Stimulated activated naive CD4-positive, alpha-beta T cell (primary cell): ENCODE measurements around the gene C12orf43.

ENCODE experiments used
- DNase-seq, 6 experiments: peaks; one replicate each; lab custom pipeline; 2025; lab: John Stamatoyannopoulos, UW

C12orf43 gene

DNA sequence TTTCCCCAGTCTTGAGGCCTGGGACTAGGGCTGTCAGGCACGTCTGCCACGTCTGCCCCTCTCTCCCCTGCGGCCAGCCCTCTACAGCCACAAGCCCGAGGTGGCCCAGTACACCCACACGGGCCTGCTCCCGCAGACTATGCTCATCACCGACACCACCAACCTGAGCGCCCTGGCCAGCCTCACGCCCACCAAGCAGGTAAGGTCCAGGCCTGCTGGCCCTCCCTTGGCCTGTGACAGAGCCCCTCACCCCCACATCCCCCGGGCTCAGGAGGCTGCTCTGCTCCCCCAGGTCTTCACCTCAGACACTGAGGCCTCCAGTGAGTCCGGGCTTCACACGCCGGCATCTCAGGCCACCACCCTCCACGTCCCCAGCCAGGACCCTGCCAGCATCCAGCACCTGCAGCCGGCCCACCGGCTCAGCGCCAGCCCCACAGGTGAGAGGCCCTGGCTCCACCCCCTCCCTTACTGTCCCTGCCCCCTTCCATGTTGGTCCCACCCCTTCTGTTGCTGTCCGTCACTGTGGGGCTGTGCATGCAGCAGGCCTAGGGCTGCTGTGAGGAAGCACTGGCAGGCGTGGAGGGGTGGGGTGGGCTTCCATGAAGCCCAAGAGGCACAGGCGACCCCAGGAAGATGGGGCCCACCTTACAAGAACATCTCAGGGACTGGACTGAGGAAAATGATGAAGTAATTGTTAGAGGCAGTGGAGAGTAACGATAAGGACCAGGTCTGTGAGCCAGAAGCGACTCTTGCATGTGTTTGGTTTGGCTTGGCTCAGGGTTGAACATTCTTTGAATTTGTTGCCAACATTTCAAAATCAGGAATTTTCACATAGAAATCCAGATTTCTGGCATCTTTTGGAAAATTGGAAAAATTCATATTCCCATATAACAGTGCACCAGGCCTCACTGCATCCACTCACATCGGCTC lies 16.8 kb downstream of the C12orf43 start:
- no peak for DNase-seq

DNA sequence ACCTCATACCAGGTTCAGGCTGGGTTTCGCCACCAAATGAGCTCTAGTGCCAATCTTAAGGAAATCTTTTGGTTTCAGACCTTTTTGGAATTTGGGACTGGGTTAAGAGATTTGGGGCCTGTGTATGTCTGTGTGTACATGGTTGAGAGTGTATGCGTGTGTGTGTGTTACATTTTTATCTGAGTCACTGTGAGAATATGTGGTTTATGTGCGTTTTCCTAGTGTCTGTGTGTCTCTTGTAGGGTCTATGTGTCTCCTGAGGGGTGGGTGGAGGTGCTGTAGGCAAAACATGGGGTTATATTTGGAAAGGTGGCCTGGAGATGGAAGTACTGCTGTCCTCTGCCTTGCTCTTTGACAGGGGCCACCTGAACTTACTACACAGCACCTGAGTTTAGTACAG lies 17.9 kb downstream of the C12orf43 start:
- DNase-seq = no peak

DNA sequence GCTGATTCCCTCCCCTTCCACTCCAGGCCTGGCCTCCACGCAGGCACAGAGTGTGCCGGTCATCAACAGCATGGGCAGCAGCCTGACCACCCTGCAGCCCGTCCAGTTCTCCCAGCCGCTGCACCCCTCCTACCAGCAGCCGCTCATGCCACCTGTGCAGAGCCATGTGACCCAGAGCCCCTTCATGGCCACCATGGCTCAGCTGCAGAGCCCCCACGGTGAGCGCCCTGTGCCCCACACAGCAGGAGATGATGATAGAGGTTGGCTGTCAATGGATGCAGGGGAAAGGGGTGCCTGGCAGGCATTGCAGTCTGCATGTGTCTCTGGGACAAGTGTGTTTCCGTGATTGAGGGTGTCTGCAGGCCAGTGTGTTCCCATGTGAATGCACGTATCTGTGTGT lies 18.8 kb downstream of the C12orf43 start:
- no peak for DNase-seq

DNA sequence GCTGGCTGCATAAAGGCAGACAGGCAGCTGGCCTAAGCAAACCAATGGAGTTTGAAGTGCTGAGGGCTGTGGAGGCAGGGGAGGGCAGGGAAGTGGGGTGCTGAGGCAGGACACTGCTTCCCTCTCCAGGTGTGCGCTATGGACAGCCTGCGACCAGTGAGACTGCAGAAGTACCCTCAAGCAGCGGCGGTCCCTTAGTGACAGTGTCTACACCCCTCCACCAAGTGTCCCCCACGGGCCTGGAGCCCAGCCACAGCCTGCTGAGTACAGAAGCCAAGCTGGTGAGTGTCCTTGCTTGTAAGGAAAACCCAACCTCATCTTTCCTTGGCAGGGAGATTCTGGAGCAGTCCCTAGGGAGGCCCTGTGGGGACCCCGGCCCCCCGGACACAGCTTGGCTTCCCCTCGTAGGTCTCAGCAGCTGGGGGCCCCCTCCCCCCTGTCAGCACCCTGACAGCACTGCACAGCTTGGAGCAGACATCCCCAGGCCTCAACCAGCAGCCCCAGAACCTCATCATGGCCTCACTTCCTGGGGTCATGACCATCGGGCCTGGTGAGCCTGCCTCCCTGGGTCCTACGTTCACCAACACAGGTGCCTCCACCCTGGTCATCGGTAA lies 20.0 kb downstream of the C12orf43 start:
- DNase-seq = no peak

DNA sequence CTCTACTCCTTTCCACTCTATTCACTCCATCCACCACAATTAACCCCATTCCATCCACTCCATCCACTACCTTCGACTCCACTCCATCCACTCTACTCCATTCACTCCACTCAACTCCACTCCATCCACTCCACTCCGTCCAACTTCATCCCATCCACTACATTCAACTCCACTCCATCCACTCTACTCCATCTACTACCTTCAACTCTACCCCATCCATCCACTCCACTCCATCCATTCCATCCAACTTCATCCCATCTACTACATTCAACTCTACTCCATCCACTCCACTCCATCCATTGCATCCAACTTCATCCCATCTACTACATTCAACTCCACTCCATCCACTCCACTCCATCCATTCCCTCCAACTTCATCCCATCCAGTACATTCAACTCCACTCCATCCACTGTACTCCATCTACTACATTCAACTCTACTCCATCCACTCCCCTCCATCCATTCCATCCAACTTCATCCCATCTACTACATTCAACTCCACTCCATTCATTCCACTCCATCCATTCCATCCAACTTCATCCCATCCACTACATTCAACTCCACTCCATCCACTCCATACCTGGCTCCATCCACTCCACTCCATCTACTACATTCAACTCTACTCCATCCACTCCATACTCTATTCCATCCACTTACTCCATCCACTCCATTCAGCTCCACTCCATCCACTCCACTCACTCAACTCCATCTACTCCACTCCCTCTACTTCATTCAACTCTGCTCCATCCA lies 21.5 kb downstream of the C12orf43 start:
- no peak for DNase-seq

DNA sequence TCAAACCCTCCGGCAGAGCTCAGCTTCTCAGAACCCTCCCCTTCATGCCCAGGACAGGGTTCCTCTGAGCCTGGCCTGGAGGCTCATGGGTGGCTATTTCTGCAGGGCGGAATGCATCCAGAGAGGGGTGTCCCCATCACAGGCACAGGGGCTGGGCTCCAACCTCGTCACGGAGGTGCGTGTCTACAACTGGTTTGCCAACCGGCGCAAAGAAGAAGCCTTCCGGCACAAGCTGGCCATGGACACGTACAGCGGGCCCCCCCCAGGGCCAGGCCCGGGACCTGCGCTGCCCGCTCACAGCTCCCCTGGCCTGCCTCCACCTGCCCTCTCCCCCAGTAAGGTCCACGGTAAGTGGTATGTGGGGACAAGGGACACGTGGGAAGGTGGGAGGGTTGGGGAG lies 22.2 kb downstream of the C12orf43 start:
- no peak for DNase-seq

DNA sequence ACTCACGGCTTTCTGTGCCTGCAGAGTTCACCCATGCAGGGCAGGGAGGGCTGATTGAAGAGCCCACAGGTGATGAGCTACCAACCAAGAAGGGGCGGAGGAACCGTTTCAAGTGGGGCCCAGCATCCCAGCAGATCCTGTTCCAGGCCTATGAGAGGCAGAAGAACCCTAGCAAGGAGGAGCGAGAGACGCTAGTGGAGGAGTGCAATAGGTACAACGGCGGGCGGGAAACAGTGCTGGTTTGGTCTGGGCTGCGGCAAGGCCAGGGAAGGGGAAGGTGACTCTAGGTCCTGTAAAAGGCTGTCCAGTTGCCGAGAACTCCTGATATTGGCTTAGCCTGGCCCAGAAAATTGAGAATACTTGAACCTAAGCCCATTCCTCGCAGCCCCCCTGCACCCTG lies 22.8 kb downstream of the C12orf43 start:
- no peak for DNase-seq

DNA sequence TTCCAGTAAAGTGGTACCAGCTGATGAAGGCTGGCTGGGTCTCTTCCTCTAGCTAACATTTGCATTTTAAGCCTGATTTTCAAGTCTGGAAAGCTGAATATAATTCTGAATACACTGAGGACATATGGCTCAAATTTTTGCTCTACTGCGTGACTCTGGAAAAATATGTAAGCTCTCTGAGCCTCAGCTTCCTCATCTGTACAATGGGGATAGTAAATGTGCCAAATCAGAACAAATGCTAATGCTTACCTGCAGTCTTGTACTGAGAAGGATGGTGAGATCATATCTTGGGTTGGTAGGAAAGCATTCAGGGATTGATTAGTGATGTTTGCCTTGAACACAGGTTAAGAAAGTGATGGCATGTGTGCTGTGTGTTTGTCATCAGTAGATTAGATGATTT lies 23.3 kb downstream of the C12orf43 start:
- DNase-seq = no peak

DNA sequence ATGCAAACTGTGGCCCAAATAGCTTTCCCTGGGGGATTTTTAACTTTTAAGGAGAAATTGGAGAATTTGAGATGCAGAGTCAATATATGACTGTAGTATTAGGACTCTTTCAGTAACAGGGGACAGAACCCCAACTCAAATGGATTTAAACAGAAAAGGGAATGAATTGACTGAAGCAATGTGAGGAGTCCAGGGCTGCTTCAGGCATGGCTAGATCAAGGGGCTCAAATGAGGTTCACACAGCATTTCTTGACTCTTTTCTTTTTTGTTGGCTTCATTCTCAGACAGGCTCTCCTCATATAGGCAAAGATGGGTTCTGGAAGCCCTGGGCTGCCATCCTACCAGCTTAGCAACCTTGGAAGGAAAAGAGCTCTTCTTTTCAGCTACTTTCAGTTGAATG lies 24.3 kb downstream of the C12orf43 start:
- no peak for DNase-seq

DNA sequence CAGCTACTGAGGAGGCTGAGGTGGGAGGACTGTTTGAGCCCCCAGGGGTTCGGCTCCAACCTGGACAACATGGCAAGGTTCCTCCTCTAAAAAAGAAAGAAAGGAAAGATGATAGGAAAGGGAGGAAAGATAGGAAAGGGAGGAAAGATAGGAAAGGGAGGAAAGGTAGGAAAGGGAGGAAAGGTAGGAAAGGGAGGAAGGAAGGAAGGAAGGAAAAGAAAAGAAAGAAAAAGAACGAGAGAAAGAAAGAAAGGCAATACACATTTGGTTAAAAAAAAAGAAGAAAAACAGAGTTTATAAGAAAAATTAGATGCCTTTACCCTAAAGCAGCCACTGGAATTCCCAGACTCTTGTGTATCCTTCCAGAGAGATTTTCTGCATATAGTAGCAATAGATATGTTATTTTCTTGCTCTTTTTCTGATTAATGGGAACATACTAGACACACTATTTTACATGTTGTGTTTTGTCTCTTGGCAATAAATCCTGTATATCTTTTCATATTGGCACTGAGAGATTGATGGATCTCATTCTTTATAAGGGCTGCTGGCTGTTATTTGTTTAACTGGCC lies 25.7 kb downstream of the C12orf43 start:
- no peak for DNase-seq

DNA sequence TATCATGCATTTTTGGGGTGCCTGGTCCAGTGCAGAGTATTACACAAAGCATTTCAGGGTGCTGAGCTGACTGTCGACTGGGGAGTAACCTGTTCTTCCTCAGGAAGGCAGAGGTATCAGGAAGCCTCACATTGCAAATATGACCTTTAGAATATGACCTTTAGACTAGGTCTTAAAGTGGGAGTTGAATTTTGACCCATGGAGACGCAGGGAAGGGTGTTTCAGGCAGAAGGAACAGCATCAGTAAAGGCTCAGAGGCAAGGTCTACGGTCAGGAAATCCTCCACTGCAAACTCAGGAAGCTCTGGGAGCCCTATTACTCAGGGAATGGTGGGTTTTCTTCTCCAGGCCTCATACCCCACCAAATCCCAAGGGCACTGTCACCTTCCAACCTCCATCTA lies 26.6 kb downstream of the C12orf43 start:
- no peak for DNase-seq

DNA sequence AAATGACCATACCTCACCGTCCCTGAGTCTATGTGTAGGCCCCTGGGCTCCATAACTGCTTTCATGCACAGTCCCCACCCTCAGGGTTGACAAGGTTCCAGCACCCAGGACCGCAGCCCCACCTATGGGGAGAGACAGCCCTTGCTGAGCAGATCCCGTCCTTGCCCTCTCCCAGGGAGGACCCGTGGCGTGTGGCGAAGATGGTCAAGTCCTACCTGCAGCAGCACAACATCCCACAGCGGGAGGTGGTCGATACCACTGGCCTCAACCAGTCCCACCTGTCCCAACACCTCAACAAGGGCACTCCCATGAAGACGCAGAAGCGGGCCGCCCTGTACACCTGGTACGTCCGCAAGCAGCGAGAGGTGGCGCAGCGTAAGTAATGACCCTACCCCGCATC lies 27.6 kb downstream of the C12orf43 start:
- no peak for DNase-seq

DNA sequence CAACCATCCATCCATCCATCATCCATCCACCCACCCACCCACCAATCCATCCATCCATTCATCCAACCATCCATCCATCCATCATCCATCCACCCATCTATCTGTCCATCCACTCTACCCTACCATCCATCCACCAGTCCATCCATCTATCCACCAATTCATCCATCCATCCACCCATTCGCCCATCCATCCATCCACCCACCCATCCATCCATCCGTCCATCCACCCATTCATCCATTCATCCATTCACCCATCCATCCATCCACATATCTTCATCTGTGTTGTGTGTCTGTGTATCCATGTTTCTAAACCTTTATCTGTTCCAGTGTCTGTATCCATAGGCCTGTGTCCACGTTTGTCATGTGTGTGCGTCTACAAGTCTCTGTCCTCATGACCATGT lies 28.1 kb downstream of the C12orf43 start:
- DNase-seq = no peak

DNA sequence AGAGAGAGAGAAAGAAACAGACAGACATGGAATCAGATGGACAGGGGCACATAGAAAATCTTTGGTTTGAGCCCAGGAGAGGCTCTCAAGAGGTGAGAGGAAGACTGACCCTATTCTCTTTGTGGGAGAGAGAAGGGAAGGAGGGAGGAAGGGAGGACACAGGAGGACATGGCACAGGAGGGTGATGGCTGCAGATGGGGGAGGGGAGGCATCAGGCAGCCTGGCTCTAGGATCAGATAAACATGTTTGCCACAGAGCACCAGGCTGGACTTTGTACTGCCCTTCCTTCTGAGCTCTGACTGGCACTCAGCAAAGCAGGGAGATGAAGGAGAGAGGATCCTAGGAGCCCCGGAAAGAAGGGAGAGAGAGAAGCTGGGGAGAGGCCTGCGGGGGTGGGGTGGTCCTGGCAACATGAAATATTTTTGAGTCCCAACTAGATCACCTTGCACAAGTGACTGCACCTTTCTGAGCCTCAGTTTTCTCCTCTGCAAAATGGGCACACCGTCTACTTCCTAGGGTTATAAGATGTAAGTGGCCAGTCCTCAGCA lies 31.9 kb downstream of the C12orf43 start:
- DNase-seq = no peak

DNA sequence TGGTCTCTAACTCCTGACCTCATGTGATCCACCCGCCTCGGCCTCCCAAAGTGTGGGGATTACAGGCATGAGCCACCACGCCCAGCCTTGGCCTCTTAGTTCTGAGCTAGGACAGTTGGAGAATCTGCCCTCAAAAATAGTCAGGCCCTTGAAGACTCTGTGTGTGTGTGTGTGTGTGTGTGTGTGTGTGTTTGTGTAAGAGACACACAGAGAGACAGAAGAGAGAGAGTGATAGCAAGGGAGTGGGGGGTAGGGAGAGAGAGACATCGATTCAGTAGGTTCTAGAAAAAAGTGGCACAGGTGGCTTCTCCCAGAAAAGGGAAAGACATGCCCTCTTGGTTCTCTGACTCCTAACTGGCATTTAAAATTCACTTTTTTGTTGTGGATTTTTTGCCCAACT lies 32.5 kb downstream of the C12orf43 start:
- no peak for DNase-seq

DNA sequence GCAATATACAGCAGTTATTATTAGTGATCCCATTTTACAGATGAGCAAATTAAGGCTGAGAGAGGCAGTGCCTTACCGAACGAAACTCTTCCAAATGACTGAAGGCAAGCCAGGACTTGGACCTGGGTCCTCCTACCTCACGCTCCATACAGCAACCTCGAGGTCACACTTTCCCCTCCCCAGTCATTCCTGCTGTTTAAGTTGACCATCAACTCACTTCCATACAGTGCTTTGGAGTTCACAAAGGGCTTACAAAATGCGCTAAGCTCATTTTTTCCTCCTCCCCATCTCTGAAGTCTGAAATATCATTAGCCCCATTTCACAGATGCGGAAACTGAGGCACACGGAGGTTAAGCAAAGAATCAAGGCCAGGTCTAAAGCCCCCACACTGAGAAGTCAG lies 33.6 kb downstream of the C12orf43 start:
- DNase-seq = no peak

DNA sequence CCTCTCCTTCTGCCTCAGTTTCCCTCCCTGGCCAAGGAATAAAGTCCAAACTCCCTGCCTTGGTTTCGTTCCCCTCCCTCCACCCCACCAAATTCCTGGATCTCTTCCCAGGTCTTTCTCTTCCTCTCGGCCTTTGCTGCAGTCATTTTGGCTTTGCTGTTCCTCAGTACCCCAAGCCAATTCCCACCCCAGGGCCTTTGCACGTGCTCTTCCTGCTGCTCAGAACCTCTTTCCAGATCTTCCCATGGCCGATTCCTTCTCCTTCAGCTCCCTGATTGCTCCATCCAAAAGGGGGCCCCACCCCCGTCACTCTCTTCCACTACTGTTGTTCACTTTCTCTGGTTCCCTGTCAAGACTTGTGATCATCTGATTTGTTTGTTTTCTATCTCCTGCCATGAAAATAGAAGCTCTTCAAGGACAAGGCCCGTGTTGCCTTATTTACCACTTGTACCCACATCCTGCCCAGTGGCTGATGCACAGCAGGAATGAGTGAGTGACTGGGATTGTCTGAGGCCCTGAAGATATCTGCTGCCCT lies 34.8 kb downstream of the C12orf43 start:
- no peak for DNase-seq

DNA sequence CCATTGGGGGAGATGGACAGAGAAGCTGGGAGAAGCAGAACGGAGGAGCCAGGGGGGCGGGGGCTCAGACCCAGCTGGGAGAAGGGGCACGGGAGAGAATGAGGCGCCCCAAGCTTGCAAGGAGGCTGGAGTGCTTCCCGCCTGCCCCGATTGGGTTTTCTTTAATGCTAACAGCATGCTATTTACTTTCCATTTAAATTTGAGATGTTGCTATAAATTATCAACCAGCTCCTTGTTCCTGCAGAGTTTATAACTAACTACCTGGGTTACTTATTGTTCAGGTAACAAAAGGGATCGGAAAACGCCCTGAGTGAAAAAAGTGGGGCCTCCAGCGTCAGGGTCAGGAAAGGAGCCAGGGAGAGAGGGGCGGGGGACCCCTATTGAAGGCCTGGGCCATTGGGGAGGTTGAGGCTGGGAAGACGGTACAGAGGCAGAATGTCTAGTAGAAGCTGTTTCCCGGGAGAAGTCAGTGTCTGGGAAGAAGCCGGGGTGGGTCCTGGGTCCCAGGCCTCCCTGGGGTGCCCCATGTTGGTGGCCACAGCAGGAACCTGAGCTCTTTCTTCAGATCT lies 35.4 kb downstream of the C12orf43 start:
- no peak for DNase-seq

DNA sequence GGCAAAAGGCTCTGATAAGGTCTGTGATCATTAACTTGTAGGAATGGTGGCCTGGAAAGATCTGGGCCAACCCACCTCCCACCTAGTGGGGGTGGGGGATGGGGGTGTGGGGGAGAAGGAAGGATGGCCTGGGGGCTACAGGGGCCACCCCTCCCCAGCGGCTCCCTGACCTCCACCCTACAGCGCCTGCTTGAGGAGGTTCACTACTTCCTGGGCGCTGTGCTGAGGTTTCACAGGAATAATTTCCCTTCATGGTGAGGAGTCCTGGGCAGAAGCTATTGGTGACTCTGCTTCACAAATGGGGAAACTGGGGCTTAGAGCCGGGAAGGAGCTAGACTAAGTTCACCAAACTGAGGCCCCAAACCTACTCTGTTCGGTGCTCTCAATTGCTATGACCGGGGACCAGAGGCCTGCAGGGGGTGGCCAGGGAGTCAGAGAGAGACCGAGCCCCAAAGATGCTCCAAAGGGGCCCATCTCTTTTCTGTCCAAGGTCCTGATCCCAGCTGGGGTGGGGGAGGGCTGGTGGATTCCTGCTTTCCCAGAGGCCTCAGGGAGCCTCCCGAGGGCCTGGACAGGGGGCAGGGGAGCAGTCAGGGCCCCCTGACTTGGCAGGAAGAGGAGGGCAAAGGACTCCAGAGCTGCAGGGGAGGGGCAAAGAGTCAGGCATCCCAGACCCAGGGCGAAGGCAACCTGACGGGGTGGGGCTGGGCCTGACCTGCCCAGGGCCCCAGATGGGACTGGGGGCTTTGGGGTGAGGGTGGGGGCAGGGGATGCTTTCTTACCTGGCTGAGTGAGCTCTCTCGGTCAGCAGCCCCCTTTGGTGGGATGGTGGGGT lies 36.2 kb downstream of the C12orf43 start:
- DNase-seq = no peak

DNA sequence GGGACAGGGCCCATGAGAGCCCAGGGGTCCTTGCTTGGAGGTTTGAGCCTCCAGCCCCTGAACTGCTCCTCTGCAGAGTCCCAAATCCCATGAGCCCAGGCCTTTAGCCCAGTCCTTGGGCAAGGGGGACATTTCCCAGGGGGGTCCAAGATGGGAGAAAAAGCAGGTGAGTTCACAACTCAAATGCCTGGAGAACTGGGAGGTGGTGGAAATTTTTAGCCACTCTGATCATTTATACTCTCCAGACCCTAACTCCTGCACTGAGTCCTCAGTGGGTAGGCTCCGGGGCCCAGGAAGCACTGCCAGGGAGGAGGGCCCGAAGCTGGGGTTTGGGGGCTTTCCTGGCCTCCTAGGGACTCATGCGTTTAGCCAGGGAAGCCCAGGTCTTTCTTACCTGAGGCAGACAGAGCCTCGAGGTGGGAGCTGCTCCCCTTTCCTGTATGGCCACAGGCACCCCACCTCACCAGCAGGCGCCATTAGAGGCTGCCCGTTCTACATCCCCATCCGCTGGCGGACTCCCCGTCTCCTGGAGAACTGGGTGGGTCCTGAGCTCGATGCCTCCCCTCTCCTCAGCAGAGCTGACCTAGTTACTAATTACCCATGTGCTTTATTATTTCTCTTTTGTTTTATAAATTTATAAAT lies 36.9 kb downstream of the C12orf43 start:
- no peak for DNase-seq
